Subcutaneous adipose tissue (tissue), 4 donors: ENCODE data around the gene OGDH. TPM values are rescaled to one million over a fixed set of nuclear protein-coding genes. Genes with fewer than 3 reads are reported as not detected.

Experiments used
- total RNA-seq, 4 donors: library from RNA; depleted of rRNA; stranded (reverse); fragments of >200 nt; gene quantifications; one replicate each; pipeline ENCODE4 v1.1.0, GENCODE V29; 2016
- TF ChIP-seq, protein P1 (sequence below): fragments of 450-650 bp; IDR thresholded peaks from one replicate; pipeline ENCODE4 v1.5.1; 2016; ENCODE audit warnings: low read depth, mild to moderate bottlenecking, control low read depth, antibody characterized with exemption, moderate library complexity

Gene OGDH
- total RNA-seq, 4 donors from 2014 or later = 62.3 to 93.6 (median 68.5) TPM

DNA sequence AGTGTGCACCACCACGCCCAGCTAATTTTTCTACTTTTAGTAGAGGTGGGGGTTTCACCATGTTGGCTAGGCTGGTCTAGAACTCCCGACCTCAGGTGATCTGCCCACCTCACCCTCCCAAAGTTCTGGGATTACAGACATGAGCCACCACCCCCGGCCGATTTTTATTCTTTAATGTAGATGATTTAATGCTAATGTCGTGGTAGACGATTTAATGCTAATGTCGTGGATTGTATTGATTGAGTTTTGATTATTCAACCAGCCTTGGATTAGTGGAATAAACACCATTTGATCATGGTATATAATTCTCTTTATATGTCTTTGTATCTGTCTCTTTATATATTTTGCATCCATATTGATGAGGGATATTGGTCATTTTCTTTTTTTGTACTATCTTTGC, 52.6 kb downstream of the OGDH start:
- TF ChIP-seq, protein P1, sequence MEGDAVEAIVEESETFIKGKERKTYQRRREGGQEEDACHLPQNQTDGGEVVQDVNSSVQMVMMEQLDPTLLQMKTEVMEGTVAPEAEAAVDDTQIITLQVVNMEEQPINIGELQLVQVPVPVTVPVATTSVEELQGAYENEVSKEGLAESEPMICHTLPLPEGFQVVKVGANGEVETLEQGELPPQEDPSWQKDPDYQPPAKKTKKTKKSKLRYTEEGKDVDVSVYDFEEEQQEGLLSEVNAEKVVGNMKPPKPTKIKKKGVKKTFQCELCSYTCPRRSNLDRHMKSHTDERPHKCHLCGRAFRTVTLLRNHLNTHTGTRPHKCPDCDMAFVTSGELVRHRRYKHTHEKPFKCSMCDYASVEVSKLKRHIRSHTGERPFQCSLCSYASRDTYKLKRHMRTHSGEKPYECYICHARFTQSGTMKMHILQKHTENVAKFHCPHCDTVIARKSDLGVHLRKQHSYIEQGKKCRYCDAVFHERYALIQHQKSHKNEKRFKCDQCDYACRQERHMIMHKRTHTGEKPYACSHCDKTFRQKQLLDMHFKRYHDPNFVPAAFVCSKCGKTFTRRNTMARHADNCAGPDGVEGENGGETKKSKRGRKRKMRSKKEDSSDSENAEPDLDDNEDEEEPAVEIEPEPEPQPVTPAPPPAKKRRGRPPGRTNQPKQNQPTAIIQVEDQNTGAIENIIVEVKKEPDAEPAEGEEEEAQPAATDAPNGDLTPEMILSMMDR = no peak

DNA sequence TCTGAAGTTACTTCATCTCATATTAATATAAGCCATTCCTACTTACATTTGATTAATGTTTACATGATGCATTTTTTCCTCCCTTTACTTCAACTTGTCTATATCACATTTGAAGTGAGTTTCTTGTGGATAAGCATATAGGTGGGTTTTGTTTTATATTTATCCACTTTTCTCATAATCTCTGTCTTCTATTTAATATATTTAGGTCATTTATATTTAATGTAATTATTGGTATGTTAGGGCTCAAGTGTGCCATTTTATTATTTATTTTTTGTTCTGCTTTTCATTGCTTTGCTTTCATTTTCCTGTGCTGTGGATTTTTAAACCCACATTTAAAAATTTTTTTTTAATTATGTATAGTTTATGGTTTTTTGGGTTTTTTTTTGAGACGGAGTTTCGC, 54.8 kb downstream of the OGDH start:
- TF ChIP-seq, protein P1 = no peak

DNA sequence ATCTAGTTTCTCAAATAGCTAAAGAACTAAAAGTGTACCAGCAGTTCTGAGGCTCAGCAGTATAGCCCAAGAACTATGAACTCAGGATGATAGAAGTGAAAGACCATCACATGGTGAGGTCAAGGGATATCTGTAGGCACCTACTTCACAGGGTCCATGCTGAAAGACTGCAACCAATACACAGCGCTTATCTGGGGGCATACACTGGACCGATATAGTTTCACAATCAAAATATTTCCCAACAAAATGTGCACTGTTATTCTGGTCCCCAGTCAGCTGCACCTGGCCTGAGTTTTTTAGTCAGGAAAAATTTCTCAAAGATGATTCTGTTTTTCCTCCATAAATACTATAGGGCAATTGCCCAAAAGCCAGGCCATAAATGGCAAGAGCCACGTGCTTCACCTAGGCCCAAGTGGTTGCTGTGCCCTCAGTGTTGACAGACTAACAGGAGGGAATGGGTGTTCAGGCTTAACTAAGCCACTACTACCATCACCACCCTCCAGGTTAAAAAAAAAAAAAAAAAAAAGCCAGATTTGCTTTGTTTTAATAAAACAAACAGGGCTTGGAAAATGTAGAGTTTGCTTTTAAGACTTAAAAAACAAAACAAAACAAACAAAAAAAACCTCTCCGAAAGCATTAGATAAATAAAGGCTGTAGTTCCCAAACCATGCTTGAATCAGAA, 58.5 kb downstream of the OGDH start:
- TF ChIP-seq, protein P1 = no peak

DNA sequence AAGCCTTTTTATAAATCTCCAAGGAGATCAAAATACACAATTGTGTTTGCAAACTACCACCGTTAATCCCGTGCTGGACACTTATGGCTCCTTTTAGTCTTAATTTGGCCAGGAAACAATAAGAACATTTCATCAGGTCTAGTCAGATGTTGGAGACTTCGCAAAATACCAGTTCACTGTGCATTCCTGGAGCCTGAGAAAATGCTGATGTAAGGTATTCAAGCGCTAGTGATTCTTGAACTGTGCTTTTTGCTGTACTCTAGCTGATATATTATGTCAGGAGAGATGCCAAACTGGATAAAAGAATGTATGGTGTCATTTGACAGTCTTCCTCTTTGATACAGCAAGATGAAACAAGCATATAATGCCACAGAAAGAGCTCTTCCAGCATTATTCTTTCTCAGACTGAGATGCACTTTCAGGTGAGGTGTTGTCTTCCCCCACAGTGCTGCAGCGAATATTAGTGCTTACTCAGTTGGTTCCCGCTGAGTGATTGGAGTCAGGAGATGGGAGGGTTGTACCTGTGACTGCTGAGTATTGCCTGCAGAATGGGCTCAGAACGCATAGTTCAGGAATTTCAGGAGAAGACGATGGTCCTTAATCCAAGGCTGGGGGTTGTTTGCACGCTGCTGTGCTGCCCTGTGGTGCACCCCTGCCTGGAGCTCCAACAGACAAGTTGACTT, 59.2 kb downstream of the OGDH start:
- TF ChIP-seq, protein P1 = no peak

DNA sequence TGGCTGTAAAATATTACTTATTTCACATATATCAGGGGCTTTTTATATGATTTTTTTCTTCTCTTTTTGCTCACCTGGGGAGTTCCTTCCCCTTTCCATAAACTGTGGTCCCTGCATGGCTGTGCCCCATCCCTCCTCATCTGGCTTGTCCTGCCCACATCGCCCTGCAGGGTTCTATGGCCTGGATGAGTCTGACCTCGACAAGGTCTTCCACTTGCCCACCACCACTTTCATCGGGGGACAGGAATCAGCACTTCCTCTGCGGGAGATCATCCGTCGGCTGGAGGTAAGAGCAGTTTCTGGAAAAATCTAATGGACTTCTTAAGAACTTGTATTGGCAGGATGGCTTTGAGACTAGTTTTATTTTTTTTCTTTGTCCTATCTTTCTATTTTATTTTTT, 60.1 kb downstream of the OGDH start:
- TF ChIP-seq, protein P1 = no peak

DNA sequence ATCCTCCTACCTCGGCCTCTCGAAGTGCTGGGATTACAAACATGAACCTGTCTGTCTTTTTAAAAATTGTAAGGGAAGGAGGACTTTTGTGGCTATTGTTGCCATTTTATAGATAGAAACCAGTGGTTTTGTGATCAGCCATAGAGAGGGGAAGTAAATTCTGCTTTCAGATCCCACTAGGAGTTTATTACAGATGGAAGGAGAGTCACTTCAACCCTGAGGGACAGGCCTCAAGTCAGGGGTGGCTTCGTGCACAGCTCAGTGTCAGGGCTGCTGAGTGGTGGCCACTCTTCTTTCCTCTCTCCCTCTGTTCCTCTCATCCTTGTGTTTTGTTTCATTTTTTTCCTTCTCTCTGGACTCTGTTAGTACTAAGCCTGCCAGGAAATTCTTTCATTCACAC, 60.8 kb downstream of the OGDH start:
- TF ChIP-seq, protein P1 = no peak

DNA sequence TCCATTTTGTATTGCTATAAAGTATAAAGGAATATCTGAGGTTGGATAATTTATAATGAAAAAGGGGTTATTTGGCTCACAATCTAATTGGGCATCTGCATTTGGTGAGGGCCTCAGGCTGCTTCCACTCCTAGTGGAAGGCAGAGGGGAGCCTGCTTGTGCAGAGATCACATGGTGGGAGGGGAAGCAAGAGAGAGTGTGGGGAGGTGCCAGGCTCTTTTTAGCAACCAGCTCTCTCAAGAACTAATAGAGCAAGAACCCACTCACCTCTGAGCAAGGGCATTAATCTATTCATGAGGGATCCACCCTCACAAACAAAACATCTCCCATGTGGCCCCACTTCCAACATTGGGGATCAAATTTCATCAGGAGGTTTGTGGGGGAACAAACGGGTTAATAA, 64.6 kb downstream of the OGDH start:
- TF ChIP-seq, protein P1 = no peak
